ENCODE data around the gene ADAM10.

The ADAM10 gene

DNA sequence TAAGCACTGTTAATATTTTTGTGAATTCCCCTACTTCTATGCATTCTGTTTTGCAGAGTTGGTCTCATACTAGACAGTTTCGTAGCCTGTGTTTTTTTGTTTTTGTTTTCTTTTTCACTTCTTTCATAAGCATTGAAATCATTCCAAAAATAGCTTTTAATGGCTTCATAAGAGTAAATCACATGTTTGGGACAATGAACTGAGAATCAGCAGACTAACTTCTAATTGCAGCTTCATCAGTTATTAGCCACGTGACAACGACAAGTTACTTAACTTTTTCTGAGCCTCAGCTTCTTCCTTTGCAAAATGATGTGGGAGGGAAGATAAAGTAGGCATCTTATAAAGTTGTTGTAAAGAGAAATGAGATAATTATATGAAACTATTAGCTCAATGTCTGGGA lies 193.0 kb downstream of the ADAM10 start:
- TF ChIP-seq, protein P1, sequence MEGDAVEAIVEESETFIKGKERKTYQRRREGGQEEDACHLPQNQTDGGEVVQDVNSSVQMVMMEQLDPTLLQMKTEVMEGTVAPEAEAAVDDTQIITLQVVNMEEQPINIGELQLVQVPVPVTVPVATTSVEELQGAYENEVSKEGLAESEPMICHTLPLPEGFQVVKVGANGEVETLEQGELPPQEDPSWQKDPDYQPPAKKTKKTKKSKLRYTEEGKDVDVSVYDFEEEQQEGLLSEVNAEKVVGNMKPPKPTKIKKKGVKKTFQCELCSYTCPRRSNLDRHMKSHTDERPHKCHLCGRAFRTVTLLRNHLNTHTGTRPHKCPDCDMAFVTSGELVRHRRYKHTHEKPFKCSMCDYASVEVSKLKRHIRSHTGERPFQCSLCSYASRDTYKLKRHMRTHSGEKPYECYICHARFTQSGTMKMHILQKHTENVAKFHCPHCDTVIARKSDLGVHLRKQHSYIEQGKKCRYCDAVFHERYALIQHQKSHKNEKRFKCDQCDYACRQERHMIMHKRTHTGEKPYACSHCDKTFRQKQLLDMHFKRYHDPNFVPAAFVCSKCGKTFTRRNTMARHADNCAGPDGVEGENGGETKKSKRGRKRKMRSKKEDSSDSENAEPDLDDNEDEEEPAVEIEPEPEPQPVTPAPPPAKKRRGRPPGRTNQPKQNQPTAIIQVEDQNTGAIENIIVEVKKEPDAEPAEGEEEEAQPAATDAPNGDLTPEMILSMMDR (IDR thresholded peaks at IDR 0.05; ENCODE audit: low read depth, low read length) = no peak
- no peak for DNase-seq (ENCODE audit: extremely low read depth, low read depth)

DNA sequence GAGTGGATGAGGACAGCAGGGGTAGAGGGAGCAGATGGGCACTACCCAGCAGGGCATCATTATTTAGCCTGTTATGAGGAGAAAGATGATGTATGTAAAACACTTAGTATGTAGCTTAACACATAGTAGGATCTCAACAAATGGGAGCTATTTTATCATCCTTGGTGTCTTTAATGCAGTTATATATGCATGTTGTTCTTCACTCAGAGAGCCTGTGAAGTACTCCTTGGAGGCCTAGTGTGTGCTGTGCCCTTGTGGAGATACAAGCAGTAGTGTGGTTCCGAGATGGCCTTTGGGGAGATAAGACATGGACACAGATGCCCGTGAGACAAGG lies 193.5 kb downstream of the ADAM10 start:
- no peak for DNase-seq (ENCODE audit: extremely low read depth, low read depth)
- TF ChIP-seq, protein P1 (IDR thresholded peaks at IDR 0.05; ENCODE audit: low read depth, low read length) = no peak

DNA sequence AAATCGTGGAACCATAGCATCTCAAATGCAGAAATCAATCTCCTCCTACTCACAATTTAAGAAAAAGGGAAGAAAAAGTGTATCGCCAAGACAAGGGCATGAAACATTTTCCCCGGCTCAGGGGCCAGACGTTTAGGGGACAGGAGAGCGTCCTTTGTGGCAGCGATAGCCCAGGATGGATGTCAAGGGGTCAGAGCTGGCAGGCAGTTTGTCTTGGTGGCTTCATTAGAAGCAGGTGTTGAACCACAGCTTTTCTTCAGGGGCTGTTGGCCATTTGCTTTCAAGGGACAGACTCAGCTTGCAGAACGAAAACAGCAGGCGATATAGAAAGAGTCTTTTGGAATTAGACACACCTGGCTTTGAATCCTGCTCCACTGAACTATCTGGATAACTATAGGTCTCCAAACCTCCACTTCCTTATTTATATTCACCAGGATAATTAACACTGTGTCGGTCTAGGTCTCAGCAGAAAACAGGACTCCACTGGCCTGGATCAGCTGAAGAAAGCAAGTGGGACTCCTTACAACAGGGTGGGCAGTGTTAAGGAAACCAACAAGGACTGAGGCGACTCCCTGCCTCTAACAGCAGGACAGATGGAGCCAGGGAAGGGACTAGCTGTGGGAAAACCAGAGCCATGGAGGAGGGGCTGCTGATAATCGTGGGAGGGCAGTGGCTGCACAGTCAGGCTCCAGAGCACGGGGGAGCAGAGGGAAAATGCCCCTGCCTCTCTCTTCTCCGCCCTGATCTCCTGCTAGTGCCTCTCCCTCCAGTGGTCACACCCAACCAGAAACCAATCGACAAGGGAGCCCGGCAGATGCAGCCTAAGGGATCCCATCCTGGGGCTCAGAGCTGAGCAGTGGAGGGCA lies 194.1 kb downstream of the ADAM10 start:
- DNase-seq (ENCODE audit: extremely low read depth, low read depth) = no peak
- TF ChIP-seq, protein P1 (IDR thresholded peaks at IDR 0.05; ENCODE audit: low read depth, low read length) = no peak

DNA sequence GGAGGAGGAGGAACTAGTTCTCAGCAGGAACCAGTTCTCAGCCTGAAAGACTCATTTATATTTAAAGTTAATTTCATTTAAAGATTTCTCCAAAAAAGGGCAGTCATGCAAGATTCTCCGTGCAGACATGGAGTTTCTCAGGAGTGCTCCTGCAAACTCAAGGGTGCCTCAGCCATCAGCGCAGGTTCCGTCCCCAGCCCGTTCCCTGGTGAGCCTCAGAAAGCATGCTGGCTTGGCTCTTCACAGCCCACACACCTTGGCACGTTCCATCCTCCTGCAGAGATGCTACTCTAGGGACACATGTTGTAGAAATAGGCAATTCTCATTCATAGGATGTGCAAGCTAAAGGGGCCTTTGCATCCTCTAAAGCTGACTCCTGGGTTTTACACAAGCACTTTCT lies 194.7 kb downstream of the ADAM10 start:
- no peak for DNase-seq (ENCODE audit: extremely low read depth, low read depth)
- TF ChIP-seq, protein P1 (IDR thresholded peaks at IDR 0.05; ENCODE audit: low read depth, low read length) = no peak

DNA sequence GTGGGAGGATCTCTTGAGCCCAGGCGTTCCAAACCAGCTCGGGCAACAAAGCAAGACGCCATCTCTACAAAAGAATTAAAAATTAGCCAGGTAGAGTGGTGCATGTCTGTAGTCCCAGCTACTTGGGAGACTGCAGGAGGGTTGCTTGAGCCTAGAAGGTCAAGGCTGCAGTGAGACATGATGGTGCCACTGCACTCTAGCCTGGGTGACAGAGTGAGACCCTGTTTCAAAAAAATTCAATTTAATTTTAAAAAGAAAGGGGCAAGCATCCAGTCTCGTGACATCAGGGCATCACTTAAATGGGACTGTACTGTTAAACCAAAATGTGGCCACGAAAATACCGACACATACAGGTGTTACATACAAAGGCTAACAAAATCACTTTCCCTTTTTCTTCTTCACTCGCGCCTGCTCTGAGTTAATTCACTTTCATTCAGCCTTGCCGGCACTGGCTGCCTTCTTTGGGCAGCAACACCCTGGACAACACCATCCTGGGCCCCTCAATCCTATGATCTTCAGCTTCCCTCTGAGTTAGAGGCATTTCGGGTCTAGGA lies 196.1 kb downstream of the ADAM10 start:
- DNase-seq (ENCODE audit: extremely low read depth, low read depth) = no peak
- TF ChIP-seq, protein P1 (IDR thresholded peaks at IDR 0.05; ENCODE audit: low read depth, low read length) = no peak

DNA sequence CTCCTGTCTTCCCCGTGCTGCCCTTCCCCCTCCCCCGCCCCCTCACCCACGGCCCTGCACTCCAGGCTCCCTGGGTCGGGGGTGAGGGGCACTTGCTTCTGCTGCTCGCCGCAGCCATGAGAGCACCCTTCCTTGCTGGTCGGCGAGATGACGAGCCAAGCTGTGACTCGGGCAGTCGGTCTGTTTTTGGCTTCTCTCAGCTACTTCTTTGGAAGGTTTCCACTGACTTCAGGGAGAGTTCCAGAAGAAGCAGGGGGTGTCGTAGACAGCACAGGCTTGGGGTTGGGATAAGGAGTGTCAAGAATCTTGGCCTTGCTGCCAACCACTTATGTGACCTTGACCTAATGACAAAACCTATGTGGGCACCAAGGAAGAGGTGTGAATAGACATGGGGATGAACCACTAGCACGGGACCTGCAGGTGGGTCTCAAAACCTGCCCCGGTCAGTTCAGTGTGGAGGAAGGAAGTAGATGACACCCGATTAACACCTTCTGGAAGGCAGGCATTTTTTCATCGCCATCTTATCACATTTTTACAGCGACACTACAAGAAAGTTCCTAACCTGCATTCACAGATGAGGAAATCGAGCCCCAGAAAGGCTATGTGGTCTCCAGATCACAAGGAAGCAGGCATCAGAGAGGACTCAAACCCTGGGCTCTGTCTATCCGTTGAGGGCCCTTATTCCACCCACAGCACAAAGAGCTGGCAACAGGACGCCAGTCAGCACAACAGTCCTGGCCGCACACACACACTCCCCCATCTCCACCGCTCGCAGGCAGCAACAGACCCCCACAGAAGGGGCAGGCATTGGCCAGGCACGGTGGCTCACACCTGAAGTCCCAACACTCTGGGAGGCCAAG lies 196.8 kb downstream of the ADAM10 start:
- TF ChIP-seq, protein P1 (IDR thresholded peaks at IDR 0.05; ENCODE audit: low read depth, low read length) = no peak
- no peak for DNase-seq (ENCODE audit: extremely low read depth, low read depth)
